ENCODE measurements around the gene RGS3. TPM values are rescaled to one million over a fixed set of nuclear protein-coding genes. Genes with fewer than 3 reads are reported as not detected.

Gene RGS3
- total RNA-seq, 1 experiment from 2014 or later: 71.1 TPM

GRCh38 chr9:113479174-113479621, 15.7 kb downstream of the RGS3 start:
- BruUV-seq (replicated peaks): no TSS peak
- Mint-ChIP-seq H3K4me3 (ENCODE audit: unreplicated experiment) (no peak overlapping the region), H3K27me3 (ENCODE audit: insufficient read depth, unreplicated experiment) (no peaks in the 10 kb centered on the region), H3K9me3 (ENCODE audit: unreplicated experiment) (no peaks in the 10 kb centered on the region), H3K36me3 (ENCODE audit: insufficient read depth, unreplicated experiment) (peaks cover 81% of the 10 kb centered on the region), H3K4me1 (ENCODE audit: low read depth, unreplicated experiment) (peaks cover 6% of the 10 kb centered on the region), H3K27ac (ENCODE audit: unreplicated experiment) (no peak overlapping the region)
- intact Hi-C loops (cut with micrococcal nuclease; ENCODE audit: unreplicated experiment): no loop called here
- CTCF ChIA-PET: no interaction called here
- Histone ChIP-seq H3K27me3 (replicated peaks; ENCODE audit: control insufficient read depth, insufficient read depth, low read length) (no peaks in the 10 kb centered on the region), H3K36me3 (ENCODE audit: control insufficient read depth, insufficient read depth, low read length) (peaks cover 2% of the 10 kb centered on the region; the same call in 1 of the 2 replicates), H3K4me1 (no peaks in the 10 kb centered on the region), H3K4me3 (ENCODE audit: low read depth, low read length) (no peak overlapping the region), H3K9me3 (no peaks in the 10 kb centered on the region)
- POLR2A ChIA-PET: no interaction called here
- peak in 1 of 2 experiments; percentile 22 for DNase-seq
- TF ChIP-seq CTCF (IDR thresholded peaks at IDR 0.05; ENCODE audit: insufficient read depth in 1 of 2, low read depth in 1 of 2, low read length in 1 of 2, severe bottlenecking in 1 of 2, unreplicated experiment in 1 of 2): no peak

- peaks cover 82% of the 10 kb centered on the region for H3K36me3 Mint-ChIP-seq (ENCODE audit: insufficient read depth, unreplicated experiment)
- H3K4me3 ChIP-seq (ENCODE audit: low read depth, low read length): no peak overlapping the region
- H3K9me3 ChIP-seq: no peaks in the 10 kb centered on the region
- H3K9me3 Mint-ChIP-seq (ENCODE audit: unreplicated experiment): no peaks in the 10 kb centered on the region
- no peak for TF ChIP-seq CTCF (IDR thresholded peaks at IDR 0.05; ENCODE audit: insufficient read depth in 1 of 2, low read depth in 1 of 2, low read length in 1 of 2, severe bottlenecking in 1 of 2, unreplicated experiment in 1 of 2)
- BruUV-seq (replicated peaks): no TSS peak
- peaks cover 4% of the 10 kb centered on the region for H3K36me3 ChIP-seq (ENCODE audit: control insufficient read depth, insufficient read depth, low read length)
- no peaks in the 10 kb centered on the region for H3K4me1 ChIP-seq
- H3K27ac Mint-ChIP-seq (ENCODE audit: unreplicated experiment): no peak overlapping the region
- H3K4me3 Mint-ChIP-seq (ENCODE audit: unreplicated experiment): no peak overlapping the region
- H3K27me3 ChIP-seq (replicated peaks; ENCODE audit: control insufficient read depth, insufficient read depth, low read length): no peaks in the 10 kb centered on the region
- DNase-seq: peak in 1 of 2 experiments; percentile 27
- intact Hi-C loops (cut with micrococcal nuclease; ENCODE audit: unreplicated experiment): no loop called here
- POLR2A ChIA-PET: interaction anchor here (0.6 kb wide), 1 partner anchor 53 kb away, joined by 7 read pairs; no protein-coding TSS in a partner anchor
- CTCF ChIA-PET: no interaction called here
- H3K4me1 Mint-ChIP-seq (ENCODE audit: low read depth, unreplicated experiment): peaks cover 6% of the 10 kb centered on the region
- no peaks in the 10 kb centered on the region for H3K27me3 Mint-ChIP-seq (ENCODE audit: insufficient read depth, unreplicated experiment)
Measured at GRCh38 chr9:113480612-113481011, 17.1 kb downstream of the RGS3 start.

- no peaks in the 10 kb centered on the region for H3K27me3 Mint-ChIP-seq (ENCODE audit: insufficient read depth, unreplicated experiment)
- no peaks in the 10 kb centered on the region for H3K4me1 ChIP-seq
- intact Hi-C loops (cut with micrococcal nuclease; ENCODE audit: unreplicated experiment): no loop called here
- POLR2A ChIA-PET: no interaction called here
- H3K4me3 ChIP-seq (ENCODE audit: low read depth, low read length): no peak overlapping the region
- no peak overlapping the region for H3K27ac Mint-ChIP-seq (ENCODE audit: unreplicated experiment)
- H3K4me1 Mint-ChIP-seq (ENCODE audit: low read depth, unreplicated experiment): peaks cover 6% of the 10 kb centered on the region
- peaks cover 87% of the 10 kb centered on the region for H3K36me3 Mint-ChIP-seq (ENCODE audit: insufficient read depth, unreplicated experiment)
- CTCF ChIA-PET: no interaction called here
- BruUV-seq (replicated peaks): no TSS peak
- no peaks in the 10 kb centered on the region for H3K9me3 ChIP-seq
- no peak for TF ChIP-seq CTCF (IDR thresholded peaks at IDR 0.05; ENCODE audit: insufficient read depth in 1 of 2, low read depth in 1 of 2, low read length in 1 of 2, severe bottlenecking in 1 of 2, unreplicated experiment in 1 of 2)
- H3K4me3 Mint-ChIP-seq (ENCODE audit: unreplicated experiment): no peak overlapping the region
- DNase-seq: peak in 1 of 2 experiments; percentile 25
- peaks cover 5% of the 10 kb centered on the region for H3K36me3 ChIP-seq (ENCODE audit: control insufficient read depth, insufficient read depth, low read length)
- H3K9me3 Mint-ChIP-seq (ENCODE audit: unreplicated experiment): no peaks in the 10 kb centered on the region
- H3K27me3 ChIP-seq (replicated peaks; ENCODE audit: control insufficient read depth, insufficient read depth, low read length): no peaks in the 10 kb centered on the region
Measured at GRCh38 chr9:113481176-113481787, 17.8 kb downstream of the RGS3 start.
